Testis (tissue), 2 donors: ENCODE results near the gene PLCD1.

ENCODE experiments used
- CTCF ChIP-seq, 3 experiments: fragments of 450-650 bp in 2 of 3; fragments of 200-600 bp in 1 of 3; sonication (generic) in 1 of 3; IDR thresholded peaks; one replicate each; pipeline ENCODE4 v1.5.1; 2016 to 2019; ENCODE audit warnings: antibody characterized with exemption in 3 of 3, mild to moderate bottlenecking in 2 of 3, moderate library complexity in 1 of 3
- POLR2A ChIP-seq: fragments of 450-650 bp; IDR thresholded peaks from one replicate; pipeline ENCODE4 v1.6.1; 2017; ENCODE audit warnings: antibody characterized with exemption, mild to moderate bottlenecking, moderate library complexity

GRCh38 chr3:38000965-38001455, 28.4 kb downstream of the PLCD1 start:
- TF ChIP-seq CTCF (IDR thresholded peaks at IDR 0.05) (no peak), POLR2A (no peak)
